Frontal cortex (tissue), 4 donors: ENCODE measurements around the gene MYBPC3. TPM values are rescaled to one million over a fixed set of nuclear protein-coding genes. Genes with fewer than 3 reads are reported as not detected.

ENCODE experiments used
- DNase-seq, 2 donors: peaks; one replicate each; pipeline ENCODE4 v3.0.0; 2012; ENCODE audit warnings: low spot score in 2 of 2
- FAIRE-seq: peaks from 2 replicates; lab custom pipeline; 2012; peaks lifted over from hg19 to GRCh38; lab: Jason Lieb, UNC
- small RNA-seq: library from RNA; depleted of rRNA; stranded (forward); fragments of <200 nt; gene quantifications from one replicate; pipeline ENCODE3, GENCODE V24; 2014
- total RNA-seq: library from RNA; depleted of rRNA; stranded (reverse); fragments of >200 nt; gene quantifications from one replicate; pipeline ENCODE4 v1.2.3, GENCODE V29; 2014
- donor health status: control.
- donor health status: control.
- donor health status: control.

MYBPC3 gene
- total RNA-seq, 1 donor from 2014 or later, result not detected

DNA sequence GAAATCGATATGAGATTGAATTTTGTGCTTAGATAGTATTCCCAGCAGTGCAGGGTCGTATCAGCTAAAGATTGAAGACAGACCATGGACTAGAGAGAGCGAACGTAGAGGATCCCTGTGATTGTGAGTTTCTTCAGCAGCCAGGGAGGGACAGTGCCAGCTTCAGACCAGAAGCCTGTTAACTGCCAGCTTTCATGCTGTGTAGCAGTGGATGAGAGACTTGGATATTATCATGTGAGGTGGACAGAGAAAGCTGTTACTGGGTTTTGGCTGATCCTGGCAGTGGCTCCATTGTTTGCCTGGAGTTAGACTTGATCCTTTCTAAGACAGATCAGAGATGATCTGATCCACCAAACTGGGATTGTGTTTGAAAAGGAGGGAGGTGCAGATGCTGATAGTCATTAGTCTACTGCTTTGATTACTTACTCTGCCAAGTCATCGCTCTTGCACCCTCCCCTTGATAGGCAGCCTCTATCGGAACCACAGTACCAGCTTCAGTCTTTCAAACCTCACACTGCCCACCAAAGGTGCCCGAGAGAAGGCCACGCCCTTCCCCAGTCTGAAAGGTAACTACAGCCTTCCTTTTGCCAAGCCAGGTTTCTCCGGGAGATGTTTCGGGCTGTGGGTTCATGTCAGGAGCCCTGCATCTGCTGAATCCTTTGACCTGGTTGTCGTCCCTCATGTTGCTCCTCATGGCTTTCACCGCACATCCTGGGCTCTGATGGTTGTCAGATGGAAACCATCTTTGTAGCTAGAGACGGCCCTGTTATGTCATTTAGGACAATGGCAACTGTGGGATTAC is 66.3 kb downstream of the MYBPC3 start:
- no peak for DNase-seq
- FAIRE-seq, result no peak

DNA sequence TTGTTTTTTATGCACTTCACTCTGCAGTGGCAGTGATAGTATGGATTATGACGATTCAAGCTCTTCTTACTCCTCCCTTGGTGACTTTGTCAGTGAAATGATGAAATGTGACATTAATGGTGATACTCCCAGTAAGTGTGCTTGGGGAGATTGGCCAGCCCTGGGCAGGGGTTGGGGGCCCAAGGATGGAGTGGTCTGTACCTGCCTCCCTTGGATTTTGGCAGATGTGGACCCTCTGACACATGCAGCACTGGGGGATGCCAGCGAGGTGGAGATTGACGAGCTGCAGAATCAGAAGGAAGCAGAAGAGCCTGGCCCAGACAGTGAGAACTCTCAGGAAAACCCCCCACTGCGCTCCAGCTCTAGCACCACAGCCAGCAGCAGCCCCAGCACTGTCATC is 68.4 kb downstream of the MYBPC3 start:
- DNase-seq, result no peak
- no peak for FAIRE-seq

DNA sequence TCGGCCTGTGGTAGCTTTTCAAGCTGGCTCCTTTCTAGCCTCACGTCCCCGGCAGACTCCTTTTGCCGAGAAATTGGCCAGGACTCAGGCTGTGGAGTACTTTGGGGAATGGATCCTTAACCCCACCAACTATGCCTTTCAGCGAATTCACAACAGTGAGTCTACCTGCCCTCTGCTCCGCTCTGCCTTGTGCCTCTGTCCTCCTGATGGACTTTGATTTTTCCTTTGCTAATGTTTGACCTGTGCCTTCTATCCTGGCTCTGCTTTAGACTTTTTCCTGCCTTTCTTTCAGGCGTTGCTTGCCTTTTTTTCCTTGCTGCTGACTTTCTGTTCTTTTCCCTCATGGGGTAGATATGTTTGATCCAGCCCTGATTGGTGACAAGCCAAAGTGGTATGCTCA is 70.0 kb downstream of the MYBPC3 start:
- FAIRE-seq (no peak), DNase-seq (no peak)

Small RNAs within 50 kb of the gene (small RNA-seq; reads per million reads assigned to genes)
- gene MIR4487, result not detected

Other genes with a start within 250 kb of the MYBPC3 start
- gene ARFGAP2, start 175.8 kb downstream of the MYBPC3 start, total RNA-seq, result 110 TPM
- 2.0 TPM for gene PACSIN3, start 166.3 kb downstream of the MYBPC3 start, total RNA-seq
- 8.2 TPM for gene DDB2, start 137.7 kb downstream of the MYBPC3 start, total RNA-seq
- 21.2 TPM for gene ACP2, start 103.9 kb downstream of the MYBPC3 start, total RNA-seq
- 8.2 TPM for gene NR1H3, start 94.7 kb downstream of the MYBPC3 start, total RNA-seq
- 53.8 TPM for gene MADD, start 82.6 kb downstream of the MYBPC3 start, total RNA-seq
- 1.2 TPM for gene SPI1, start 25.8 kb upstream of the MYBPC3 start, total RNA-seq
- 8.6 TPM for gene SLC39A13, start 55.9 kb upstream of the MYBPC3 start, total RNA-seq
- 104 TPM for gene PSMC3, start 73.7 kb upstream of the MYBPC3 start, total RNA-seq
- gene RAPSN, start 96.4 kb upstream of the MYBPC3 start, total RNA-seq, result not detected
- 176 TPM for gene CELF1, start 200.4 kb upstream of the MYBPC3 start, total RNA-seq
- 22.0 TPM for gene PTPMT1, start 212.9 kb upstream of the MYBPC3 start, total RNA-seq
- 42.8 TPM for gene KBTBD4, start 226.3 kb upstream of the MYBPC3 start, total RNA-seq
- gene NDUFS3, start 226.4 kb upstream of the MYBPC3 start, total RNA-seq, result 72.6 TPM
- gene FAM180B, start 234.0 kb upstream of the MYBPC3 start, total RNA-seq, result not detected
- 14.7 TPM for gene C1QTNF4, start 241.7 kb upstream of the MYBPC3 start, total RNA-seq